GM10266 (cell line): ENCODE measurements around the gene SF3B2.

Source experiments
- DNase-seq: peaks from one replicate; pipeline ENCODE4 v3.0.0; 2012; ENCODE audit errors: extremely low spot score
- CTCF ChIP-seq: IDR thresholded peaks from 2 replicates; pipeline ENCODE4 v1.5.1; 2012; ENCODE audit warnings: mild to moderate bottlenecking, low read depth; ENCODE audit not compliant: control insufficient read depth, insufficient read depth; ENCODE audit errors: missing control alignments

SF3B2 gene

GRCh38 chr11:66070604-66071380 is 18.6 kb downstream of the SF3B2 start:
- peak; percentile 61 for DNase-seq
- TF ChIP-seq CTCF = no peak

- TF ChIP-seq CTCF = no peak
- peak; percentile 37 for DNase-seq
Measured at GRCh38 chr11:66071381-66071801, 19.2 kb downstream of the SF3B2 start.

- no peak for TF ChIP-seq CTCF
- DNase-seq = no peak
Measured at GRCh38 chr11:66072081-66072480, 19.9 kb downstream of the SF3B2 start.

- TF ChIP-seq CTCF = no peak
- no peak for DNase-seq
Measured at GRCh38 chr11:66072518-66072917, 20.4 kb downstream of the SF3B2 start.

GRCh38 chr11:66073669-66074068 is 21.5 kb downstream of the SF3B2 start:
- DNase-seq = no peak
- TF ChIP-seq CTCF = no peak

GRCh38 chr11:66075273-66075672 is 23.1 kb downstream of the SF3B2 start:
- no peak for TF ChIP-seq CTCF
- no peak for DNase-seq

GRCh38 chr11:66076561-66076960 is 24.4 kb downstream of the SF3B2 start:
- no peak for TF ChIP-seq CTCF
- no peak for DNase-seq
